HCT116 (cell line): Measurements from ENCODE around the gene AGBL1. TPM values are rescaled to one million over a fixed set of nuclear protein-coding genes. Genes with fewer than 3 reads are reported as not detected.

Experiments used
- ATAC-seq: fragments of 200-7000 bp; cut with Tn5 transposase; 2 replicates; pipeline ENCODE4 v1.9.1; 2020; ENCODE audit warnings: mild to moderate bottlenecking, moderate library complexity
- BruUV-seq: library from RNA; stranded (reverse); fragments of 400-500 nt; replicated peaks from 2 replicates; lab custom pipeline; 2021; lab: Mats Ljungman, UMichigan
- CTCF ChIA-PET: fragments of 300-600 bp; sonication (Branson Sonifier 250); formaldehyde crosslinking; loops from one replicate; lab custom pipeline; 2021; ENCODE audit warnings: antibody characterized with exemption; lab: Charles Lee
- POLR2A ChIA-PET: fragments of 300-600, 350-600 bp; sonication (Branson Sonifier 250); formaldehyde crosslinking; loops from one replicate; lab custom pipeline; 2021; ENCODE audit warnings: antibody characterized with exemption; lab: Charles Lee
- RAD21 ChIA-PET, 2 experiments: fragments of 300-600 bp; sonication (Branson Sonifier 250); formaldehyde crosslinking; loops; one replicate each; lab custom pipeline; 2023; ENCODE audit warnings: low total read pairs in 2 of 2; ENCODE audit not compliant: uncharacterized antibody in 2 of 2, unreplicated experiment in 2 of 2, low non-redundant PET in 1 of 2; lab: Charles Lee
- DNase-seq: peaks from one replicate; pipeline ENCODE4 v3.0.0-alpha.2; 2010; ENCODE audit warnings: low read depth, low spot score
- H2AFZ ChIP-seq: fragments of 200-600 bp; shearing (Covaris generic), sonication (generic); 2 replicates; pipeline ENCODE4 v1.6.1; 2017; ENCODE audit warnings: low read depth, mixed run types, mixed read lengths, antibody characterized with exemption, low read length; ENCODE audit not compliant: poor library complexity, severe bottlenecking
- H3K27ac ChIP-seq: 2 replicates; pipeline ENCODE4 v1.5.1; 2012; ENCODE audit warnings: low read depth, low read length
- H3K27me3 ChIP-seq: fragments of 200-600 bp; sonication (generic); 2 replicates; pipeline ENCODE4 v1.6.1; 2016; ENCODE audit warnings: mixed run types, low read length, mixed read lengths; ENCODE audit not compliant: insufficient read depth
- H3K36me3 ChIP-seq, 2 experiments: fragments of 200-500 bp in 1 of 2; fragments of 200-600 bp in 1 of 2; sonication (Bioruptor generic) in 1 of 2; sonication (generic) in 1 of 2; 2 replicates each; pipeline versions ENCODE4 v1.5.1 to v1.6.1; 2014 to 2016; ENCODE audit warnings: low read length in 2 of 2, inconsistent platforms in 1 of 2, mixed read lengths in 1 of 2, mixed run types in 1 of 2; ENCODE audit not compliant: insufficient read depth in 2 of 2, control insufficient read depth in 1 of 2
- H3K4me1 ChIP-seq, 2 experiments: fragments of 200-600 bp in 1 of 2; sonication (generic) in 1 of 2; 2 replicates each; pipeline versions ENCODE4 v1.5.1 to v1.6.1; 2012 to 2017; ENCODE audit warnings: low read length in 2 of 2, inconsistent platforms in 1 of 2, mild to moderate bottlenecking in 1 of 2, mixed read lengths in 1 of 2, mixed run types in 1 of 2, moderate library complexity in 1 of 2; ENCODE audit not compliant: insufficient read depth in 2 of 2, control insufficient read depth in 1 of 2
- H3K4me2 ChIP-seq: fragments of 200-600 bp; sonication (generic); 2 replicates; pipeline ENCODE4 v1.6.1; 2017; ENCODE audit warnings: mixed run types, low read length, mixed read lengths
- H3K4me3 ChIP-seq, 2 experiments: fragments of 200-600 bp in 1 of 2; sonication (generic) in 1 of 2; replicated peaks in 1 of 2; 2 replicates each; pipeline ENCODE4 v1.5.1; 2011 to 2016; ENCODE audit warnings: low read length in 2 of 2, control low read depth in 1 of 2, low read depth in 1 of 2, mild to moderate bottlenecking in 1 of 2, mixed read lengths in 1 of 2, mixed run types in 1 of 2
- H3K79me2 ChIP-seq: fragments of 200-600 bp; sonication (generic); 2 replicates; pipeline ENCODE4 v1.6.1; 2017; ENCODE audit warnings: mild to moderate bottlenecking, mixed run types, low read length, moderate library complexity, mixed read lengths; ENCODE audit not compliant: insufficient read depth
- H3K9ac ChIP-seq: fragments of 200-600 bp; sonication (generic); 2 replicates; pipeline ENCODE4 v1.6.1; 2016; ENCODE audit warnings: low read length, mixed read lengths
- H3K9me2 ChIP-seq: fragments of 200-600 bp; sonication (generic), shearing (Covaris generic); 2 replicates; pipeline ENCODE4 v1.6.1; 2017; ENCODE audit warnings: mixed run types, mild to moderate bottlenecking, moderate library complexity; ENCODE audit not compliant: insufficient read depth
- H3K9me3 ChIP-seq, 2 experiments: fragments of 200-500 bp in 1 of 2; fragments of 200-600 bp in 1 of 2; sonication (Bioruptor generic) in 1 of 2; sonication (generic) in 1 of 2; 2 replicates each; pipeline ENCODE4 v1.6.1; 2014 to 2017; ENCODE audit warnings: low read length in 2 of 2, mixed read lengths in 2 of 2, inconsistent platforms in 1 of 2, low read depth in 1 of 2, mild to moderate bottlenecking in 1 of 2, mixed run types in 1 of 2, moderate library complexity in 1 of 2; ENCODE audit not compliant: control insufficient read depth in 1 of 2, insufficient read depth in 1 of 2
- H4K20me1 ChIP-seq: fragments of 200-600 bp; sonication (generic), shearing (Covaris generic); 2 replicates; pipeline ENCODE4 v1.6.1; 2017; ENCODE audit warnings: mixed run types, mild to moderate bottlenecking, moderate library complexity; ENCODE audit not compliant: insufficient read depth
- RAD21 ChIP-seq: IDR thresholded peaks from 2 replicates; pipeline ENCODE4 v1.6.1; 2012; ENCODE audit warnings: low read depth, mild to moderate bottlenecking
- REST ChIP-seq: IDR thresholded peaks from 2 replicates; pipeline ENCODE4 v1.6.1; 2012; ENCODE audit warnings: low read depth
- intact Hi-C: fragments of 100-400 bp; cut with micrococcal nuclease; formaldehyde crosslinking; loops from 2 replicates; pipeline ENCODE4 v1.10.0; 2022
- total RNA-seq: library from RNA; stranded (reverse); gene quantifications from one replicate; pipeline ENCODE4 v1.2.1, GENCODE V29; 2021; ENCODE audit not compliant: unreplicated experiment
- TF ChIP-seq, protein P1 (sequence below), 3 experiments: fragments of 200-600 bp in 1 of 3; sonication (generic) in 1 of 3; IDR thresholded peaks in 2 of 3; conservative IDR thresholded peaks in 1 of 3; 2 replicates each; pipeline ENCODE4 v1.5.1; 2012 to 2017; ENCODE audit warnings: low read depth in 2 of 3, low read length in 2 of 3, antibody characterized with exemption in 1 of 3, borderline replicate concordance in 1 of 3, control low read depth in 1 of 3, mild to moderate bottlenecking in 1 of 3, mixed read lengths in 1 of 3, mixed run types in 1 of 3, moderate library complexity in 1 of 3; ENCODE audit not compliant: insufficient read depth in 1 of 3

The AGBL1 gene
- total RNA-seq, 1 experiment from 2014 or later = not detected

DNA sequence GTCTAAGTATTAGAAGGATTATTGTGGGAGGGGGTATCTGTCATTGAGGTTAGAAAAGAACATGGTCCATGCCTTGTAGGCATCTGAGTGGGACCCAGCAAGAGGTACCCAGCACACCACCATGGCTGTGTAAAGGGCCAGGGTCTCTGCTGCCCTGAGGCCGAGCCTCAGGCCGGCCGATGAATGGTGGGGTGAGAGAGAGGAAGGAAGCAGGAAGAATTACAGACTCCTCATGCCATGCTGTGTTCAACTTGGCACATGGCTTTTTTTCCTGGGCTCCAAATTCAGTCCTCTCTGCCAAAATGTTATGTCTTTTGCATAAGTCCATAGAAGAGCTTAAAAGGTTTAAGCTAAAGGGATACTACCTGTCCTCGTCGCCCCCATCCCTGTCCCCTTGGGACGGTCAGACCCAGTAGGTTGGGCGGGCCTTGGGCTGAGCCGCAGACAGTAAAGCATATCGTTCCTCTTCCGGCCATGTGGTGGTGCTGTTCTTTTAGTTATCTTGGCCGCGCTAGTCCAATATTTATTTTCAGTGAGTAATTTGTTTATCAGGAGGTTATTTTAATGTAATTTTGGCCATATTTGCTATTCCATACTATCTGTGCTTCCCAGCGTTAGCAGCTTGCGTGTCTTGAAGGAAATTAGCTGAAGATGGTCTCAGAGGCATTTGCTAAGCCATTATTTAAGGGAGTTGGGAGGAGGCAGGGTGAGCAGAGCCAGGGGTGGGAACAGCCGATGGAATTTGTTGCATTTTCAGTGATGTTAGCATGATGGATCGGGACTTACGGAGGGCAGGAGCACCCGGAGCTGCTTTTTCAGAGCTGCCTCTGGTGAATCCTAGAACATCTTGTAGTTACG lies 152.4 kb downstream of the AGBL1 start:
- H3K9me3 ChIP-seq = peaks cover 0 to 13% of the 10 kb centered on the region in 2 experiments; a peak in 2 of 4 replicates
- ATAC-seq (no peak), DNase-seq (no peak)
- no peaks in the 10 kb centered on the region for H3K4me1 ChIP-seq
- no peaks in the 10 kb centered on the region for H3K36me3 ChIP-seq
- TF ChIP-seq, protein P1, sequence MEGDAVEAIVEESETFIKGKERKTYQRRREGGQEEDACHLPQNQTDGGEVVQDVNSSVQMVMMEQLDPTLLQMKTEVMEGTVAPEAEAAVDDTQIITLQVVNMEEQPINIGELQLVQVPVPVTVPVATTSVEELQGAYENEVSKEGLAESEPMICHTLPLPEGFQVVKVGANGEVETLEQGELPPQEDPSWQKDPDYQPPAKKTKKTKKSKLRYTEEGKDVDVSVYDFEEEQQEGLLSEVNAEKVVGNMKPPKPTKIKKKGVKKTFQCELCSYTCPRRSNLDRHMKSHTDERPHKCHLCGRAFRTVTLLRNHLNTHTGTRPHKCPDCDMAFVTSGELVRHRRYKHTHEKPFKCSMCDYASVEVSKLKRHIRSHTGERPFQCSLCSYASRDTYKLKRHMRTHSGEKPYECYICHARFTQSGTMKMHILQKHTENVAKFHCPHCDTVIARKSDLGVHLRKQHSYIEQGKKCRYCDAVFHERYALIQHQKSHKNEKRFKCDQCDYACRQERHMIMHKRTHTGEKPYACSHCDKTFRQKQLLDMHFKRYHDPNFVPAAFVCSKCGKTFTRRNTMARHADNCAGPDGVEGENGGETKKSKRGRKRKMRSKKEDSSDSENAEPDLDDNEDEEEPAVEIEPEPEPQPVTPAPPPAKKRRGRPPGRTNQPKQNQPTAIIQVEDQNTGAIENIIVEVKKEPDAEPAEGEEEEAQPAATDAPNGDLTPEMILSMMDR (IDR thresholded peaks at IDR 0.05 in 2 of 3, conservative IDR thresholded peaks at IDR 0.05 in 1 of 3; ENCODE audit: borderline replicate concordance in 1 of 3, insufficient read depth in 1 of 3, low read depth in 2 of 3, low read length in 2 of 3) = peak in 2 of 3 experiments; percentile 4 to 44; a peak in 2 of 6 replicates
- TF ChIP-seq RAD21 (peak; percentile 9; the same call in 1 of the 2 replicates), REST (no peak)
- BruUV-seq = no TSS peak
- POLR2A ChIA-PET = no interaction called here
- H3K4me2 ChIP-seq = no peak overlapping the region
- CTCF ChIA-PET = no interaction called here
- no peaks in the 10 kb centered on the region for H3K9me2 ChIP-seq
- H3K27me3 ChIP-seq = no peaks in the 10 kb centered on the region
- RAD21 ChIA-PET = no interaction called here
- no peaks in the 10 kb centered on the region for H3K79me2 ChIP-seq
- intact Hi-C loops = no loop called here
- no peak overlapping the region for H3K27ac ChIP-seq
- no peak overlapping the region for H2AFZ ChIP-seq
- no peak overlapping the region for H3K9ac ChIP-seq
- no peak overlapping the region for H3K4me3 ChIP-seq
- H4K20me1 ChIP-seq = no peaks in the 10 kb centered on the region
